HG02943 (cell line): ENCODE measurements around the gene TENM4.
A peak's percentile ranks its signal among the peaks of the same experiment; 100 is the strongest.

ENCODE experiments used
- ATAC-seq: cut with Tn5 transposase; IDR thresholded peaks from one replicate; pipeline ENCODE4 v1.9.1; 2021; ENCODE audit warnings: mild to moderate bottlenecking, low read depth, moderate library complexity; ENCODE audit not compliant: unreplicated experiment

TENM4 gene

GRCh38 chr11:79100093-79100910, 340.5 kb downstream of the TENM4 start:
- ATAC-seq: peak; percentile 78

GRCh38 chr11:79098146-79098545, 342.7 kb downstream of the TENM4 start:
- ATAC-seq: no peak

DNA sequence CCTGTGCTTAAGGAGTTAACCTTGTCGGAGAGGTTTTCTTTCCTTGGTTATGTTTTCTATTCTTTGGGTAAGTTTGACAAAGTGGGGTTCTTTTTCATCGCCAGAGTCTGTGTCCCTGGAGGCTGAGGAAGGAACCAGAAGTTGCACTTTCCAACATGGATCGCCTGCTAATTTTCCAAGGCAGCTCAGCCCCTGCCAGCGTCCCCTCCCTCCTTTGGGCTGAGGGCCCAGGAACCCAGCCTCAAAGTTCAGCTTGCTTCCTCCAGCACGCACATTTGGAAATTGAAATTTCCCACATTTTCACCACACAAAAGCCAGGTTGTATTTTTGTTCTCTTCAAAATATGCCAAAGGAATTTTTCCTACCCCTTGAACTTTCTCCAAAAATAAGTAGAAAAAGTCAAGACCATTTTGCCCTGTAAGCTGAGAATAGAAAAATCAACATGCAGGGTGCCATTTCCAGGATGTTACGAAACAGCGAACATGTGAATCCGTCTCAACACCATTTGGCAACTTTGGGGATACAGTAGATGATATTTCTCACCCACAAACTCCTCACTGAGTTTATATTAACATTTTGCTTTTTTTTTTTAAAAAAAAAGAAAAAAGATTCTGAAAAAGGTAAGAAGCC, 343.5 kb downstream of the TENM4 start:
- ATAC-seq: no peak

GRCh38 chr11:79095424-79095823, 345.4 kb downstream of the TENM4 start:
- no peak for ATAC-seq

GRCh38 chr11:79094616-79095015, 346.2 kb downstream of the TENM4 start:
- ATAC-seq: no peak

- no peak for ATAC-seq
These were observed 348.0 kb downstream of the TENM4 start for GRCh38 chr11:79092791-79093353.

- no peak for ATAC-seq
These were observed 350.6 kb downstream of the TENM4 start for GRCh38 chr11:79090191-79090705.

GRCh38 chr11:79089601-79090000, 351.2 kb downstream of the TENM4 start:
- ATAC-seq: no peak

DNA sequence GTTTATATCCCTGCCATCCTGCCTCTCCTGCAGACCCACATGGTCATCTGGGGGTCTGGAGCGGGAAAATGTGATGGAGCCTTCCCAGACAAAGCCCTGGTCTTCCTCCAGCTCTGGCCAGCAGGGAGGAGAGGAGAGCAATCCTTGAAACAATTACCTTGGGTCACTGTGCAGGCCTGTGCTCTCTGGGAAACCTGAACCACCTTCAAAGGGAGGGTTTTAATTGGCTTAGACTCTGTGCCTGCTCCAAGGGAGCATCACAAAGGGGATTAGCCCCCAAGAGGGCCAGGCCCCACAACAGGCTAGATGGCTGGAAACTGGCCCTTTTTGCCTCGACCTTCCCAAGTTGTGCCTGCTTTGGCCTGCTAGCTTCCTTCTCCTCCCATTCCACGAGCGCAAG, 351.9 kb downstream of the TENM4 start:
- no peak for ATAC-seq

DNA sequence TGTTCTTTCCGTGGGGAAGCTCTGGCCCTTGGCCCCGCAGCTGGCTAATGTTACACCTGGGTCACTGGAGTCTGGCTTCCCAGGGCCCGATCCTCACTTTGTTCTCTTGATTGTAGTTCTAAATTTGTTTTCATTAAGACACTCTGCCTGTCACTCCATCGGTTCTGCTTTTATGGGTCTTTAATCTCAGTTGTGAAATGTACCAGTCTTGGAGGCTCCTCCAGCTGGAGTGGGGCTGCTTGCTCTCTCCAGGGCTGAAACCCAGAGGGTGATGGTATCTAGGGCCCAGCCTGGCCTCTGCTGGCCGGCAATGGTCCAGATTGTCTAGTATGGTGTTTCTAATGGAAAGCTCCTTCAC, 352.9 kb downstream of the TENM4 start:
- no peak for ATAC-seq

GRCh38 chr11:79087238-79087960, 353.4 kb downstream of the TENM4 start:
- ATAC-seq: no peak

DNA sequence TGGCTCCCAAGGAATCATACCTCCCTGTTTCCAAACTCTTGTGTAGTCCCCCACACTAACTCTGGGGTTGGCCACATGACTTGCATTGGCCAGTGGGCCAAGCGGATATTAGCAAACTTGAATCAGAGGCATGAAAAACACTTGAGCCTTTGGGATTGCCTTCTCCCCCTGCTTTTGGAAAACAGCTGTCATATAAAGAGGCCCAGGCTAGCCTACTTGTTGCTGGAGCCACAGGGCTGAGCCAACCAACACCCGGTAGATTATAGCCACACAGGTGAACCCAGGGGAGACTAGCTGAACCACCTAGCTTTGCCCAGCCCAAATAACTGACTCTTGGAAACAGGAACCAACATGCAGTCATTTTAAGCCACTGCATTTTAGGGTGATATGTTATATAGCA, 354.8 kb downstream of the TENM4 start:
- ATAC-seq: no peak

- no peak for ATAC-seq
These were observed 356.4 kb downstream of the TENM4 start for GRCh38 chr11:79084382-79084781.

DNA sequence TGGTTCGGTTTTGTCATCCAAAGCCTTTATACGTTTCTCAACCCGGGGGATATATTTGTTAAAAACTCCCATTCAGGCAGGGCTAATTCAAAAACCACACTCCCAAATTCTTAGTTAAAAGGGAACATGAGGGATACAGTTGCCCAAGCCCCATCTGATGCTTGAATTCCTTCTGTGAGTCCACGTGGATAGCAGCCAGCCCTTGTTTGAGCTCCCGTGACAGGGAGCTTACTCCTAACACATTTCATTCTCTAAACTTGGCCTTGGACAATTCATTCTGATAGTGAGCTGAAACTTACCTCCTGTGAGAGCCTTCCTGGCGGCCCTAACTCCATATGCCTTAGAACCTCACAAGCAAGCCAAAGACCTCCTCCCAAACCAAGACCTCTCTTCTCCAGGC, 357.5 kb downstream of the TENM4 start:
- ATAC-seq: no peak

- no peak for ATAC-seq
These were observed 357.9 kb downstream of the TENM4 start for GRCh38 chr11:79082907-79083306.

DNA sequence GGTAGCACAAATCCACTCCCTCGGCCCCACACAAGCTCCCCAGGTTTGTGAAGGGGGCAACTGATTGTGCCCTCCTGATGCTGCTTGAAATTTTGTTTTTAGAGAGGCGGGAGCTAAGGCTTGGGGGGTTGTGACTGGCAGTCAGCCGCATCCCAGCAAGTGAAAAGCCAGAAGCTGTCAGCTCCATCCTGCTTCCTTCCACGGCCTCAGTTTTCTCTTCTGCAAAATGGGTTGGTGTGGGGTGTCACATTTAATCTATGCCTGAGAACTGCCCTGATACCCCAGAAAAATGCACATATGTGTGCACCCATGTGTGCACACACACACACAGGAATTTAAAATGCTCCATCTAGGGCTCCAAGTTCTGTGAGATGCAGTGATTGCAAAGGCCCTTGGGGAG, 358.6 kb downstream of the TENM4 start:
- no peak for ATAC-seq

- no peak for ATAC-seq
These were observed 359.3 kb downstream of the TENM4 start for GRCh38 chr11:79081471-79082031.

GRCh38 chr11:79080551-79080950, 360.3 kb downstream of the TENM4 start:
- no peak for ATAC-seq

DNA sequence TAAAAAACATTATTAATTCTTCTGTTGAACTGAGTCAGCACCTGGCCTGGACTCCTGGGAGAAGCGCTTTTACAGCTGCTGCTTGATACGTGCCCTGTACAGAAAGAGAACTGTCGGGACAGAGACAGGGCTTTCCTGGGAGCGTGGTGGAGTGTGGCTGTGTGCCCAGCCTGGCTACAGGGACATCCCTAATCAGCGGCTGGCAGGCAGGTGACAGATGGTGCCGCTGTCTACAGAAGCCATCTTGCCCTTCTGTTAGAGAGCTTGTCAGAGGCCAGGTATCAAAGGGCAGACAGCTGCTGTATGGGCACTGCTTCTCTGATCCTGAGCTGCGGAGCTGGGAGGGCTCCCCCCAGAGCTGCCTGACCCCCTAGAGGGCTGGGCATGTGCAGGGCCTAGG, 361.8 kb downstream of the TENM4 start:
- ATAC-seq: no peak

DNA sequence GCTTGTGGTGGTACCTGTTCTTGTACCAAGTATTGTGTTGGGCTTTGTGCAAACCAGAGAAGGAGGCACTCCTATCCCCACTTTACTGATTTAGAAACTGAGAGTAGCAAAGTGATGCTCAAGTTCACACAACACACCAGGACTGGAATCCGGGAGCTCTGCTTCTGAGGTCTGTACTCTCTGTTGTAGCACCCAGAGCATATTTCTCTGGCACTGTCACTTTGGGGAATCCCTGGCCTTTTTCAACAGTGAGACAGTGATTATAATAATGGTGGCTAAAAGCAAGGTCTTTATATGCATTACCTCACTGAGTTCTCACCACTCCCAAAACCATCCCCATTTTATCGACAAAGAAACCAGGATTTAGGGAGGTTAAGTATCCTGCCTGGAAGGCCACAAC, 362.4 kb downstream of the TENM4 start:
- no peak for ATAC-seq
